Left ventricle myocardium inferior (tissue), 1 donor: ENCODE data around the gene TSHZ2. TPM values are rescaled to one million over a fixed set of nuclear protein-coding genes. Genes with fewer than 3 reads are reported as not detected.

Source experiments
- DNase-seq: peaks from one replicate; pipeline ENCODE4 v3.0.0-alpha.2; 2020
- H3K27ac ChIP-seq: fragments of 200-600 bp; replicated peaks from 2 replicates; pipeline ENCODE4 v1.8.0; 2021
- H3K27me3 ChIP-seq: fragments of 200-600 bp; 2 replicates; pipeline ENCODE4 v1.8.0; 2021; ENCODE audit warnings: low read depth
- H3K36me3 ChIP-seq: fragments of 200-600 bp; 2 replicates; pipeline ENCODE4 v1.8.0; 2021
- H3K4me1 ChIP-seq: fragments of 200-600 bp; 2 replicates; pipeline ENCODE4 v1.8.0; 2021
- H3K4me3 ChIP-seq: fragments of 200-600 bp; 2 replicates; pipeline ENCODE4 v1.8.0; 2021; ENCODE audit warnings: mild to moderate bottlenecking, moderate library complexity
- H3K9me3 ChIP-seq: fragments of 200-600 bp; replicated peaks from 2 replicates; pipeline ENCODE4 v1.8.0; 2021
- intact Hi-C: fragments of 100-400 bp; cut with micrococcal nuclease; formaldehyde crosslinking; loops from one replicate; pipeline ENCODE4 v1.11.0; 2022
- total RNA-seq: library from RNA; stranded (reverse); fragmentation: NEBNext Ultra II Directional; extraction: Animal tissue kit (Norgen Biotek cat#: 25700); gene quantifications from one replicate; pipeline ENCODE4 v1.2.1, GENCODE V29; 2021
- TF ChIP-seq, protein P1 (sequence below): fragments of 200-600 bp; IDR thresholded peaks from 2 replicates; pipeline ENCODE4 v1.8.0; 2021; ENCODE audit warnings: antibody characterized with exemption, mild to moderate bottlenecking, borderline replicate concordance
- donor health status: DM: no; HTN: yes; CAD: no; lungs with severe emphysema.

The TSHZ2 gene
- total RNA-seq, 1 donor from 2014 or later: 3.1 TPM

DNA sequence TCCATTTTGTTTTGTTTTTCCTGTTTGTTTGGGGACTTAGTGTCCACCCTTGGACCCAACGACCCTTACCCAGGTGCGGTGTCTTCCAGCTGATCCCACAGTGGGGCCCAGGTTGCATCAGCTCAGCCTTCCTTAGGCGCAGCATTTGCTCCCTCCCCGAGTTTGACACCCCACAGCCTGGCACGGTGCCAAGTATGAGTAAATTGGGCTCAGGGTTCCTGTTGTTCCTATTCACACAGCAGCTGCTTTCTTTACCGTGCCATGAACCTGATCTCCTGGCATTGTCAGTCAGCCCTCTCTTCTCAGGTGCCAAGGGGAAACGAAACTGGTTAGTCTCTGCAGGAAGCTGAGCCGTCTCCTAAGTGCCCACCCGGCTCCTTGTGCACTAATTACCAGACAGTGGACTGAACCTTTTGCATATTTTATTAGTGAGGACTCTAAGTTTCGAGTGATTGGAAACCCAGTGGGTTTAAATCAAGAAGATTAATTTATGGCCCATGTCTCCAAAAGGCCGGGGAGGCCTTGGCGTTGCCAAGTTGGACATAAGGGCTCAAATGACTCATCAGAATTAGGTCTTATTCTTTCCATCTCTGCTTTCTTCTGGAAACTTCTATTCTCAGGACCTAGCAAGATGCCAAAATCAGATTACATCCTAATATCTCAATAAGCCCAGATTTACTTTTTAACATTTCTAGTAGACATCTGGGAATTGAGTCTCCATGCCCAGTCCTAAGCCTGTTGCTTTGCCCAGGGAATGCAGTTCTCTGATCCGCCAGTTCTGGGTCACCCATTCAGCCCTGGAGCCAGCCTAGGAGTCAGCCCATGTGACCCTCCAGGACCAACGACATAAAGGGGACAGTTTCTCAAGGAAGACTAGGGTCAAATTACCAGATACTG lies 68.8 kb downstream of the TSHZ2 start:
- Histone ChIP-seq H3K9me3 (no peaks in the 10 kb centered on the region), H3K4me1 (peaks cover 5% of the 10 kb centered on the region), H3K27ac (peak overlapping the region; percentile 19), H3K36me3 (no peaks in the 10 kb centered on the region), H3K4me3 (no peak overlapping the region), H3K27me3 (peaks cover 3% of the 10 kb centered on the region)
- intact Hi-C loops: no loop called here
- no peak for DNase-seq
- TF ChIP-seq, protein P1, sequence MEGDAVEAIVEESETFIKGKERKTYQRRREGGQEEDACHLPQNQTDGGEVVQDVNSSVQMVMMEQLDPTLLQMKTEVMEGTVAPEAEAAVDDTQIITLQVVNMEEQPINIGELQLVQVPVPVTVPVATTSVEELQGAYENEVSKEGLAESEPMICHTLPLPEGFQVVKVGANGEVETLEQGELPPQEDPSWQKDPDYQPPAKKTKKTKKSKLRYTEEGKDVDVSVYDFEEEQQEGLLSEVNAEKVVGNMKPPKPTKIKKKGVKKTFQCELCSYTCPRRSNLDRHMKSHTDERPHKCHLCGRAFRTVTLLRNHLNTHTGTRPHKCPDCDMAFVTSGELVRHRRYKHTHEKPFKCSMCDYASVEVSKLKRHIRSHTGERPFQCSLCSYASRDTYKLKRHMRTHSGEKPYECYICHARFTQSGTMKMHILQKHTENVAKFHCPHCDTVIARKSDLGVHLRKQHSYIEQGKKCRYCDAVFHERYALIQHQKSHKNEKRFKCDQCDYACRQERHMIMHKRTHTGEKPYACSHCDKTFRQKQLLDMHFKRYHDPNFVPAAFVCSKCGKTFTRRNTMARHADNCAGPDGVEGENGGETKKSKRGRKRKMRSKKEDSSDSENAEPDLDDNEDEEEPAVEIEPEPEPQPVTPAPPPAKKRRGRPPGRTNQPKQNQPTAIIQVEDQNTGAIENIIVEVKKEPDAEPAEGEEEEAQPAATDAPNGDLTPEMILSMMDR: no peak

DNA sequence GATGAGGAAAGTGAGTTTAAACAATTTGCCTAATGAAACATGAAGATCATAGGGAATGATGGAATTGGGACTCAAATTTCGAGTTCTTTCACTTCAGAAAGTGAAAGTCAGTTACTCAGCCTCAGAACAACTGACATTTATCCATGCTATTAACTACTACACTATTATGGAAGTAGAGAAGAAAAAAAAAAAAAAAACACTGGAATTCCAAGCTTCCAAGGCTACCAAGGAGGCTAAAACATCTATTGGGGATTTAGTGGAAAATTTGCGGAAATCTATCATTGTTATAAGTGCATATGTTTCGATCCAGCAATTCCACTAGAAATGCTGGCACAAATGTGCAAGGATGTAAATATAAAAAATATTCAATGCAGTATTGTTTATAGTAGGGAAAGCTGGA lies 70.4 kb downstream of the TSHZ2 start:
- H3K4me1 ChIP-seq: peaks cover 5% of the 10 kb centered on the region
- peaks cover 3% of the 10 kb centered on the region for H3K27me3 ChIP-seq
- H3K27ac ChIP-seq: no peak overlapping the region
- intact Hi-C loops: no loop called here
- no peaks in the 10 kb centered on the region for H3K36me3 ChIP-seq
- H3K9me3 ChIP-seq: peaks cover 11% of the 10 kb centered on the region
- DNase-seq: no peak
- TF ChIP-seq, protein P1: no peak
- H3K4me3 ChIP-seq: no peak overlapping the region

DNA sequence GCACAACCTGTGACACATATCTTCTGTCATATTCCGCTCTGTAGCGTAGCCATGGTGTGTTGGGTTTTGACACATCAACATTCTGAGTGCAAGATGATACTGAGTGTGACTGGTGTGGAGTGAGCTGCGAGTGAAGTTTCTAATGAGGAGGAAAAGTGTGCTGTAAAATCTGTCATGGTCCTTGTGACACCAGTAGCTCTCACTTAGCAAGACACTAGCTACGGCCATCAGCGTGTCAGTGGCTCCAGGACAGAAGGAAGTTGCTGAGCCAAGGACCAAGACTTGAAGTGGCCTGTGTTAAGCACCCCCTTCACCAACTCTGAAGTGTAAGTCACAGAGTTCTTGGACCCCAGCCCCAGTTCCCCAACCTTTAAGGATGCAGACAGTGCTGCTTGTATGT lies 72.1 kb downstream of the TSHZ2 start:
- no peak overlapping the region for H3K4me3 ChIP-seq
- peaks cover 5% of the 10 kb centered on the region for H3K4me1 ChIP-seq
- H3K27me3 ChIP-seq: peaks cover 7% of the 10 kb centered on the region
- H3K9me3 ChIP-seq: peaks cover 17% of the 10 kb centered on the region
- no peak for DNase-seq
- TF ChIP-seq, protein P1: no peak
- H3K27ac ChIP-seq: no peak overlapping the region
- H3K36me3 ChIP-seq: no peaks in the 10 kb centered on the region
- intact Hi-C loops: no loop called here

DNA sequence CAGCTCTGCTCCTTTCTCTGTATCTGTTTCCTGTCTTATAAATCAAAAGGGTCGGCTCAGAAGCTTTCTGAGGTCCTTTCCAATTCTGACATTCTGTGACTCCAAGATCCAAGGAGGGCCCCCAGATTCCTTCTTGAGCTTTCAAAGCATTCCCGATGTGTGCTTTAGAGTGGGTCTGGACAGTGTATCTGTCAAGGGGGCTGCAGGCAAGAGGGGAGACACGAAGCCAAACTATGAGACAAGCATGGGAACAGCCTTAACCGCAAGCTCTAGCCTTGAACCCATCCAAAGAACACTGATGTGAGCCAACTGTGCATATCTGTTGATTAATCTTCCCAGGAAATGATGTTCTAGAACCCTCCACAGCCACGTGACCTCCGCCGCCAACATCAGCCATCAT lies 73.8 kb downstream of the TSHZ2 start:
- Histone ChIP-seq H3K27me3 (peaks cover 7% of the 10 kb centered on the region), H3K36me3 (no peaks in the 10 kb centered on the region), H3K4me3 (no peak overlapping the region), H3K27ac (no peak overlapping the region), H3K9me3 (peaks cover 17% of the 10 kb centered on the region), H3K4me1 (peaks cover 5% of the 10 kb centered on the region)
- TF ChIP-seq, protein P1: no peak
- no peak for DNase-seq
- intact Hi-C loops: no loop called here

DNA sequence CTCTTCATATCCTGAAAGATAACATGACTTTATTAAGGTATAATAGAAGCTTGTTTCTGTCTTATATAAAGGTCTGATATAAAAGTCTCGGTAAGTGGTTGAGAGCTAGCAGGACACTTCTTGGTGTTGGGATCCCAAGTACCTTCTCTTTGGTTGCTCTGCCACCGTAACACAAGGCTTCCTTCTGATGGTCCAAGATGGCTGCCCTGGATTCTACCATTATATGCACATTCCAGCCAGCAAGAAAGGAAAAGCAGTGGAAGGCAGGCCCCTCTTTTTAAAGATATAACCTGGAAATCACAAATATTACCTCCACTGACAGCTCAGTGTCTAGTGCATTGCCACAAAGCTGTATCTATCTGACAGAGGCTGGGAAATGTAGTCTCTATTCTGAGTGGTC lies 75.0 kb downstream of the TSHZ2 start:
- DNase-seq: no peak
- H3K9me3 ChIP-seq: peaks cover 17% of the 10 kb centered on the region
- no peak overlapping the region for H3K4me3 ChIP-seq
- no peak overlapping the region for H3K27ac ChIP-seq
- peaks cover 7% of the 10 kb centered on the region for H3K27me3 ChIP-seq
- H3K4me1 ChIP-seq: no peaks in the 10 kb centered on the region
- intact Hi-C loops: no loop called here
- no peaks in the 10 kb centered on the region for H3K36me3 ChIP-seq
- TF ChIP-seq, protein P1: no peak
